ENCODE data around the gene HEMGN. TPM values are rescaled to one million over a fixed set of nuclear protein-coding genes. Genes with fewer than 3 reads are reported as not detected.

HEMGN gene
- total and polyA plus RNA-seq, 7 experiments from 2014 or later = 1.3 to 14.2 (median 4.2) TPM

DNA sequence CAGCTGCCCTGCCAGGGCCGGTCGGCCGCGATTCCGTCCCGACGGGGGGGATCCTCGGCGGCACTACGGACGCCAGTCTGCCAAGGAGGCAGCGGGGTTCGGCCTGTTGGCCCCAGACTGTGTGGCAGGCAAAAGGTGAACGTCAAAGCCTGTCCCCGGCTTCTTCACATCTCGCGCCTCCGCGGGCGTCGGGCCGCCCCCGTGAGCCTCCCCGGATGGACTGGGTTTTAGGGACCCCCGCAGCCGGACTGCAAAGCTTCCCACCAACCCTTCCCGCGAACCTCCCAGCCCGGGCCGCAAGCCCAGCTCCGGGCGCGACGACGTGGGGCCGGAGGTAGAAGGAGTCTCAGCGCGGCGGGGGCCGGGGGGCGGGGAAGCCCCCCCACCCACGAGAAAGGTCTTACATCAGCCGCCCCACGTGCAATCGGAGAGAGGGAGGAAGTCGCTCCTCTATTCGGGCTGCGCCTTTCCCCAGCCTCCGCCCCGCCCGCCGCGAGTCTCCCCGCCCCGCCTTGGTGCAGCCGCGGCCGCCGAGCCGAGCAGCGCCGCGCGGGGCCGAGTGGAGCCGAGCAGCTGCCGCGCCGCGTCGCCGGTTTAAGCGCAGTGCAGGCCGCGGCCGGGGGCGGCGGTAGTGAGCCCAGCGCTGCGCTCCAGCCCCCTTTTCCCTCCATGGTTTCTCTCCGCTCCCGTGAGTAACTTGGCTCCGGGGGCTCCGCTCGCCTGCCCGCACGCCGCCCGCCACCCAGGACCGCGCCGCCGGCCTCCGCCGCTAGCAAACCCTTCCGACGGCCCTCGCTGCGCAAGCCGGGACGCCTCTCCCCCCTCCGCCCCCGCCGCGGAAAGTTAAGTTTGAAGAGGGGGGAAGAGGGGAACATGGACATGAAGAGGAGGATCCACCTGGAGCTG, 45.0 kb upstream of the HEMGN start, which contains the start of gene ANP32B:
Gene ANP32B (plus strand): TSS at position 659 of the 906 bp plus-strand sequence. CDS start 215 bp downstream, at position 874.
- Histone ChIP-seq H3K36me3 (ENCODE audit: control insufficient read depth in 2 of 3, insufficient read depth in 3 of 3, low read length in 3 of 3) (peaks cover 0 to 4% (median 0%) of the 10 kb centered on the region in 3 experiments), H3K4me3 (ENCODE audit: low read length) (peak within 1 kb of the TSS; percentile 85), H3K27ac (ENCODE audit: low read depth, low read length) (peak within 1 kb of the TSS; percentile 98), H3K4me1 (ENCODE audit: control insufficient read depth in 2 of 2, insufficient read depth in 2 of 2, low read length in 2 of 2) (peaks cover 30 to 51% of the 10 kb centered on the region in 2 donors), H3K9me3 (ENCODE audit: control insufficient read depth in 2 of 3, low read length in 3 of 3) (no peaks in the 10 kb centered on the region), H3K27me3 (ENCODE audit: control insufficient read depth in 2 of 2, insufficient read depth in 2 of 2, low read length in 2 of 2) (no peaks in the 10 kb centered on the region)
- peaks cover 0 to 5% (median 0%) of the 10 kb centered on the region in 5 donors for H3K36me3 Mint-ChIP-seq
- DNase-seq (peak; percentile 94 to 97 (median 96)), ATAC-seq (peak; percentile 90)
- H3K27ac Mint-ChIP-seq = peak within 1 kb of the TSS; percentile 25 to 94 (median 85)
- no peaks in the 10 kb centered on the region for H3K27me3 Mint-ChIP-seq
- ChIA-PET CTCF (interaction anchor here (0.6 to 3.8 kb wide), 13 partner anchors 9 to 78 kb away, joined by 3 to 22 read pairs (median 4); partner anchors contain the start of gene TRMO), POLR2A (interaction anchor here (0.6 to 7.7 kb wide), 37 partner anchors 10 to 289 kb away, joined by 3 to 159 read pairs (median 4); partner anchors contain the start of genes HEMGN, NANS, TBC1D2 and TRMO)
- peaks cover 48 to 70% (median 63%) of the 10 kb centered on the region in 7 donors for H3K4me1 Mint-ChIP-seq
- intact Hi-C loops (cut with micrococcal nuclease) = loop anchor here (1.0 to 10.0 kb wide), 20 partner anchors 10 to 1842 kb away; partner anchors contain the start of genes TBC1D2 (in 2 of the 2), ANKS6 (in 1 of the 2), CORO2A (in 1 of the 2) and NANS (in 1 of the 2)
- peak within 1 kb of the TSS; percentile 79 to 92 (median 86) for H3K4me3 Mint-ChIP-seq
- no peaks in the 10 kb centered on the region for H3K9me3 Mint-ChIP-seq

DNA sequence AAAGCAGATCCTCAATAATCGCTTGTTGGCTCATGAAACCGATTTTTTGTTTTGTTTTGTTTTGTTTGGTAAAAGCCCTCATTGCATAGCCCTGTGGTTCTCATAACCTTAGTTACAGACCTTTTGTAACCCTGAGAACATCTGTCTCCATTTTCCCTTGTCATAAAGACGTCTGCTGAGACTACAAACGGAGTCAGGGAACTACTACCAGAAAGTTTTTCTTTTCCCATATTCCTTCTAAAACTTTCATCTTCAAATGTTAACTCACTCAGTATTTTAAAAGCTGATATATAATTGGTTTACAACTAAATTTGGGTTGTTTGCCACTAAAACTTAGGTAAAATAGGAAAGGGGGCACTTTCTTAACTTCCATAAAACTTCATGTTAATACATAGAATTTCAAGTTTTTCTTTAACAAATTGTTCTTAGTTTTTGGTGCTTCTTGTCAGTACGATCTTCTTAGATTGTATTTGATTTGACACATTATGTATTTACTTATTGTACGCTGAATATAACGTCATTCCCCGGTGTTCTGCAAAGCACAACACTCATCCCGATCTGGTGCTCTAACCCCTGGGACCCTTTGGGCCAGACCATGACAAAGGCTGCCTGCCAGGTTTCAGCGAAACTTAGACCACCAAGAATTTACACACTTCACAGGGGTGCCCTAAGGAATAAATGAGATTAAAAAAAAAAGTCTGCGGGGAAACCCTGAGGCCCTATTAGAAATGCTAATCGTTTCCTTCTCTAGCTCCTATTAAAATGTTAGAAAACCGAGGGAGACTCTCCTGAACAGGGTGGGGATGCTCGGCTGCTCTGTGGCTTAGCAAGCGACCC, 44.1 kb upstream of the HEMGN start:
- Histone ChIP-seq H3K27me3 (ENCODE audit: control insufficient read depth in 2 of 2, insufficient read depth in 2 of 2, low read length in 2 of 2) (no peaks in the 10 kb centered on the region), H3K4me3 (ENCODE audit: low read length) (peak overlapping the region; percentile 61), H3K9me3 (ENCODE audit: control insufficient read depth in 2 of 3, low read length in 3 of 3) (no peaks in the 10 kb centered on the region), H3K36me3 (ENCODE audit: control insufficient read depth in 2 of 3, insufficient read depth in 3 of 3, low read length in 3 of 3) (peaks cover 0 to 4% (median 0%) of the 10 kb centered on the region in 3 experiments), H3K27ac (ENCODE audit: low read depth, low read length) (peak overlapping the region; percentile 98), H3K4me1 (ENCODE audit: control insufficient read depth in 2 of 2, insufficient read depth in 2 of 2, low read length in 2 of 2) (peaks cover 25 to 44% of the 10 kb centered on the region in 2 donors)
- Mint-ChIP-seq H3K36me3 (peaks cover 0 to 5% (median 0%) of the 10 kb centered on the region in 5 donors), H3K27ac (peak overlapping the region; percentile 25 to 90 (median 78)), H3K4me1 (peaks cover 41 to 62% (median 55%) of the 10 kb centered on the region in 7 donors), H3K9me3 (no peaks in the 10 kb centered on the region), H3K27me3 (no peaks in the 10 kb centered on the region), H3K4me3 (peak overlapping the region; percentile 64 to 92 (median 81))
- ChIA-PET CTCF (interaction anchor here (0.6 to 3.8 kb wide), 10 partner anchors 10 to 70 kb away, joined by 3 to 22 read pairs (median 4); partner anchors contain the start of gene TRMO), POLR2A (interaction anchor here (0.6 to 7.7 kb wide), 27 partner anchors 11 to 573 kb away, joined by 3 to 159 read pairs (median 5); partner anchors contain the start of genes HEMGN, NANS, TBC1D2 and TRMO)
- peak in 3 of 9 donors; percentile 2 to 34 (median 12) for DNase-seq
- intact Hi-C loops (cut with micrococcal nuclease) = loop anchor here (2.0 to 10.0 kb wide), 10 partner anchors 27 to 1843 kb away; partner anchors contain the start of genes ANKS6 (in 1 of the 2), CORO2A (in 1 of the 2), NCBP1 (in 1 of the 2) and NR4A3 (in 1 of the 2)
- no peak for ATAC-seq

DNA sequence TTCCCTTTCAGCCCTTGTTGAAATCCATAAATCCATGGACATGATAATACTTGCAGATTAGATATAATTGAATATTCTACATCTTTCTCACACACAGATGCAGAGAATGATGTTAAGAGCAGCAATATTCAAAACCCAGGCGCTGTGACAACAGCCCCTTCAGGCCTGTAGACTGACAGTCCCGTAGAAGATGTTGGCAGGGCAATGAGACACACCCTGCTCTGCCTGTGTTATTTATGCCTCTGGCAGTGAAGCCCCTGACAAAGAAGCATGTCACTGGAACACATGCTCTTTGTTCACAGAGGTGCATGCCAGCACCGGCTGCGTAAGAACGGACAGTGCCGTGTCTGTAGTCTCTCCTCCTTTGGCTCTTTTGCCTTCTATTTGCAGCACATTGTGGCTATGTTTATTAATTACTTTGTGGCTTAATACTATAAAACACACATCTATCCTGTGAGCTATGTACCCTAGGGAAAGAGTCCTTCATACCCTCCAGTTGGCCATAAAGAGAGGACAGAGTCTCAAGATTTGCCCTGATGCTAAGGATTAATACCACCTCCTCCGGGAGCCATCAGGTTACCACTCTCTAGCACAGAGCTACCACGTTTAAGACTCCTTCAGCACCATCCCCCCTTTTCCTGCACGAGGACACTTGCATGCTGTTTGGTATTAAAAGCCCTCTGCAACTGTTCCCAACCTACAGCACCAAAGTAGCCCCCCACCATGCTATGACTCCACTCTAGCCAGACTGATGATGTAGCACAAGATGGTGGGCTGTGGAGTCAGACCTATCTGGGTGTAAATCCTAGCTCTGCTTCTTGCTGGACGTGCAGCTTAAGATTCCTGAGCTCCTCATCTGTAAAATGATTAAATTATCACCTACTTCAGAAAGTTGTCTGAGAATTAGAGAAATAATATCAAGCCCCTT, 43.2 kb upstream of the HEMGN start:
- peaks cover 0 to 4% (median 0%) of the 10 kb centered on the region in 3 experiments for H3K36me3 ChIP-seq (ENCODE audit: control insufficient read depth in 2 of 3, insufficient read depth in 3 of 3, low read length in 3 of 3)
- no peaks in the 10 kb centered on the region for H3K9me3 Mint-ChIP-seq
- peak overlapping the region; percentile 25 to 90 (median 76) for H3K27ac Mint-ChIP-seq
- H3K27ac ChIP-seq (ENCODE audit: low read depth, low read length) = peak overlapping the region; percentile 98
- H3K4me3 ChIP-seq (ENCODE audit: low read length) = no peak overlapping the region
- intact Hi-C loops (cut with micrococcal nuclease) = loop anchor here (5.0 to 10.0 kb wide), 6 partner anchors 121 to 1844 kb away; partner anchors contain the start of genes ANKS6 (in 1 of the 2), CORO2A (in 1 of the 2), NR4A3 (in 1 of the 2) and TRIM14 (in 1 of the 2)
- DNase-seq (no peak), ATAC-seq (no peak)
- peaks cover 35 to 53% (median 46%) of the 10 kb centered on the region in 7 donors for H3K4me1 Mint-ChIP-seq
- no peaks in the 10 kb centered on the region for H3K27me3 Mint-ChIP-seq
- ChIA-PET CTCF (interaction anchor here (0.9 to 3.8 kb wide), 4 partner anchors 8 to 58 kb away, joined by 3 to 22 read pairs (median 8); partner anchors contain the start of gene TRMO), POLR2A (interaction anchor here (0.6 to 7.7 kb wide), 13 partner anchors 11 to 572 kb away, joined by 3 to 159 read pairs (median 4); partner anchors contain the start of gene TRMO)
- H3K4me3 Mint-ChIP-seq = peak overlapping the region in 9 of 10 donors; percentile 6 to 92 (median 81)
- no peaks in the 10 kb centered on the region for H3K27me3 ChIP-seq (ENCODE audit: control insufficient read depth in 2 of 2, insufficient read depth in 2 of 2, low read length in 2 of 2)
- H3K4me1 ChIP-seq (ENCODE audit: control insufficient read depth in 2 of 2, insufficient read depth in 2 of 2, low read length in 2 of 2) = peaks cover 17 to 35% of the 10 kb centered on the region in 2 donors
- H3K36me3 Mint-ChIP-seq = peaks cover 0 to 3% (median 0%) of the 10 kb centered on the region in 5 donors
- H3K9me3 ChIP-seq (ENCODE audit: control insufficient read depth in 2 of 3, low read length in 3 of 3) = no peaks in the 10 kb centered on the region

DNA sequence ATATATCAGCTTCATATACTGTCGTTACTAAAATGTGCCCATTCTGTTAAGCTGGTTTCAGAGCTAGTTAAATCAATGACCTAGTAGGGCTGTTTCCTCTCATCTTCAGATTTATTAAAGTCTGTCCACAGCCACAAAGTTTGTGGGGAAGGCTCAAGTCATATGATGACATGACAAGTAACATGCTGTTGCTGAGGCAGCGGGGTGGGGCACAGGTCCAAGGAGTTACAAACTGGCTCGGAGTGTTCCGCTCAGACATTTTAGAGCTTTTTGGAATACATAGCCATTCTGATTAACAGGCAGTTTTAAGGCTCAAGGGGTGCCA, 42.5 kb upstream of the HEMGN start:
- ATAC-seq = no peak
- H3K9me3 Mint-ChIP-seq = no peaks in the 10 kb centered on the region
- Histone ChIP-seq H3K4me3 (ENCODE audit: low read length) (no peak overlapping the region), H3K27ac (ENCODE audit: low read depth, low read length) (no peak overlapping the region), H3K4me1 (ENCODE audit: control insufficient read depth in 2 of 2, insufficient read depth in 2 of 2, low read length in 2 of 2) (peaks cover 9 to 28% of the 10 kb centered on the region in 2 donors), H3K36me3 (ENCODE audit: control insufficient read depth in 2 of 3, insufficient read depth in 3 of 3, low read length in 3 of 3) (peaks cover 0 to 4% (median 0%) of the 10 kb centered on the region in 3 experiments), H3K27me3 (ENCODE audit: control insufficient read depth in 2 of 2, insufficient read depth in 2 of 2, low read length in 2 of 2) (no peaks in the 10 kb centered on the region), H3K9me3 (ENCODE audit: control insufficient read depth in 2 of 3, low read length in 3 of 3) (no peaks in the 10 kb centered on the region)
- intact Hi-C loops (cut with micrococcal nuclease) = loop anchor here (5.0 to 10.0 kb wide), 6 partner anchors 122 to 1844 kb away; partner anchors contain the start of genes ANKS6 (in 1 of the 2), CORO2A (in 1 of the 2), NR4A3 (in 1 of the 2) and TRIM14 (in 1 of the 2)
- ChIA-PET CTCF (interaction anchor here (0.9 to 2.2 kb wide), 4 partner anchors 8 to 59 kb away, joined by 3 to 10 read pairs (median 4); no protein-coding TSS in a partner anchor), POLR2A (interaction anchor here (1.0 to 5.6 kb wide), 8 partner anchors 10 to 65 kb away, joined by 3 to 47 read pairs (median 6); partner anchors contain the start of gene TRMO)
- DNase-seq = no peak
- H3K36me3 Mint-ChIP-seq = peaks cover 0 to 3% (median 0%) of the 10 kb centered on the region in 5 donors
- H3K27me3 Mint-ChIP-seq = no peaks in the 10 kb centered on the region
- peak overlapping the region in 6 of 9 donors; percentile 68 to 90 (median 77) for H3K27ac Mint-ChIP-seq
- H3K4me3 Mint-ChIP-seq = peak overlapping the region in 1 of 10 donors; percentile 1
- H3K4me1 Mint-ChIP-seq = peaks cover 29 to 45% (median 41%) of the 10 kb centered on the region in 7 donors
